ENCODE measurements around the gene CHRNE.
A peak's percentile ranks its signal among the peaks of the same experiment; 100 is the strongest.

Gene CHRNE

DNA sequence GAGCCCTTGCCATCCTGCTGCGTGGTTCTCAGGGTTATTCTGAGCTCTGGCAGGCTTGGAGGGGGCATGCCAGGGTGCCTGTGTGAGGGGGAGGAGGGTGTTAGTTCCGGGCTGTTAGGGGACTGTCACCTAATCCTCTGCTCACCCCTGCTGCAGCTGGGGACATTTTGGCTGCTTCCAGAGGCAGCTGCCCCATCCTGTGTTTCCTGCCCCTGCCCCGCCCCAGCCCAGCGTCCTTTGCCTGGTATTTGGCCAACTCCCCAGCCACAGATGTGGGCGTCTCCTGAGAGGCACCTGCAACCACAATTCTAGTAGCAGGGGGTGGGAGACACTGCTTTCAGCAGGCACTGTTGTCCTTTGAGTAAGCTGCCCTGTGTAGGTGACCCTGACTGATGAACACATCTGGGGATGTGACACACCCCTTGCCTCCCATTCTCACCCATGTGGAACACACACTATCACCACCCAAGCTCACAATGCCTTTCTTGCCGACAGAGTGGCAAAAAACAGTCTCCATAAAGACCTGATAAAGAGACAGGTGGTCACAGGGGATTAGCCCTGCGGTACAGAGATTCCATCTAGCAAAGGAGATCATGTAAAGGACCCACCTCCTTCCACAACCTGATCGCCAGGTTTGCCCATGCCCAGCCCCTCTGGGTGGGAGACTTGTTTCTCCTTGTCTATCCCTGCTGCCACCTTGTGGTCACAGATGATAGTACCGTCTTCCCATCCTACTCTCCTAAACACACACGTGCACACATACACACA, at the start of gene CHRNE:
Gene CHRNE, minus strand, starts transcription at position 48 of the 768 bp plus-strand sequence. Its CDS starts 35 bp downstream, at position 13.
- DNase-seq = peak; percentile 59

GRCh38 chr17:4951486-4951885, 48.6 kb upstream of the CHRNE start:
- DNase-seq = no peak

- no peak for DNase-seq
Observed at GRCh38 chr17:4950746-4951204, 47.9 kb upstream of the CHRNE start, which contains the start of gene ENO3. Gene ENO3, plus strand, starts transcription at chr17:4951119. Its CDS starts 711 bp downstream, at chr17:4951830.

- no peak for DNase-seq
Observed at GRCh38 chr17:4950075-4950745, 47.3 kb upstream of the CHRNE start.

- DNase-seq = peak; percentile 95
Observed at GRCh38 chr17:4949321-4950074, 46.6 kb upstream of the CHRNE start.

GRCh38 chr17:4948931-4949320, 46.0 kb upstream of the CHRNE start:
- DNase-seq = peak; percentile 93

- DNase-seq = peak; percentile 96
Observed at GRCh38 chr17:4948166-4948930, 45.5 kb upstream of the CHRNE start, which contains the start of gene PFN1. Gene PFN1, minus strand, starts transcription at chr17:4948530. Its CDS starts 136 bp downstream, at chr17:4948394.

DNA sequence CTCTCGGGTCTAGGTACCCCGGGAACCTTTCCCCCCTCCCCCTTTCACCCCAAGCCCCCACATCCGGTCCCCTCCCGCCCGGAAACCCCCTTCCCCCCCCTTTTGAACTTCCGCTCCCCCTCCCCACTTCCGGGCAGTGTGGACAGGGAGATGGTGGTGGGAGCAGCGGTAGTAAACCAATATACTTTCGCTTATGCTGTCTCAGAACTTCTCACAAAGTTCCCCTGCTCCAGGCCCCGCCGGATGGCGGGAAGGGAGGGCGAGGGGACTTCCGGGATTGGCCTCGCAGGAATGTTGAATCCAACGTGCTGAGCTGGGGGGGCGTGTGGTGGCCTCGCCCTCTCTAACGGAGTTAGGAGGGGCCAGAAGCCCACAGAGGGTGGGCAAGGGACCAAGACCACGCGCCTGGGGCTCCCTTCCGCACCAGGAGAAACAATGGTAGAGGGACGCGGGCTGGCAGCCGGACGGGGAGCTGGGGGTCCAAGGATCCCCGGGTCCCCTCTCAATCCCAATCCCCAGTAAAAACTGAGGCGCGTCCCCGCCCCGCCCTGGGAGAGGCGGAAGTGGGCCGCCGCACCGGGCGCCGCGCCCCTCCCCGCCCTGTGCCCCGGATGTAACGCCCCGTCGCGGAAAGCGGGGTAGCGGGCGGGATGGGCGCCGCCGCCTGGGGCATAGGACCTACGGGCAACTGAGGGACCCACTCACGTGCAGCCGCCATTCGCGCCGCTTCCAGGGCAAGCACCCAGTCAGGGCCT, 44.7 kb upstream of the CHRNE start:
- peak; percentile 76 for DNase-seq

GRCh38 chr17:4947010-4947410, 44.1 kb upstream of the CHRNE start:
- DNase-seq = peak; percentile 40

DNA sequence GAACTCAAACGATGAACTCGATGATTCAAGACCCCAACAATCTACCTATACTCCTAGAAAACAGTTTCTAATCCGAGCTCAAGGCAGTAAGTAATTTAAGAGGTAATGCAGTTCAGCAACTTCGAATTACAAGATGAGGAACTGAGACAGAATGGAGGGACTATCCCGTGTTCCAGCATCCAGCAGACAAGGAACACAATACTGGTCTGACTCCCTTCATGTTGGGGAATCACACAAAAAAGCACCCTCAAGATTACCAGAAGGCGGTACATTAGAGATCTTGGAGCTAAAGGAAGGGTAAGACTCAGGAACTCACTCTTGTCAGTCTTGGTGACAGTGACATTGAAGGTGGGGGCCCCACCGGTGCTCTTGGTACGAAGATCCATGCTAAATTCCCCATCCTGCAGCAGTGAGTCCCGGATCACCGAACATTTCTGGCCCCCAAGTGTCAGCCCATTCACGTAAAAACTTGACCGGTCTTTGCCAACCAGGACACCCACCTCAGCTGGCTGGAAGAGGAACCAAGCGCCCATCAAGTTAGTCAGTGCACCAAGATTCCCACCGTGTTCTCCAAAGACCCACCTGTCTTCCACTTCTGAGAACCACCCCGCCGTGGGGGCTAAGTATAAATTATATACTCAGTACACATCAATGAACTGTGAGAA, 43.5 kb upstream of the CHRNE start:
- DNase-seq = peak; percentile 68

DNA sequence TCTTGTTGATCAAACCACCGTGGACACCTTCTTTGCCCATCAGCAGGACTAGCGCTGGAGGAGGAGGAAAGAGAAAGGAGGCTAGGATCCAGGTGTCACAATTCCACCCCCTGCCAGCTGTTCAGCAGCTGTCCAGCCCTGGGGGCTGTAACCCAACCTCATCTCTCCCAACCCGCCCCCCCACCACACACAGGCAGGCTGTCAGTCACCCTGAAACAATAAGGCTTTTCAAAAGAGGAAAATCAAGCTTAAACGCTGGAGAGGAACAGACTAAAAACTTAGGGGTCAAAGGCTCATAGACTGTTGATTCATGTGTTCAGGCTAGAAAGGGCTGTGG, 43.0 kb upstream of the CHRNE start:
- peak; percentile 10 for DNase-seq

DNA sequence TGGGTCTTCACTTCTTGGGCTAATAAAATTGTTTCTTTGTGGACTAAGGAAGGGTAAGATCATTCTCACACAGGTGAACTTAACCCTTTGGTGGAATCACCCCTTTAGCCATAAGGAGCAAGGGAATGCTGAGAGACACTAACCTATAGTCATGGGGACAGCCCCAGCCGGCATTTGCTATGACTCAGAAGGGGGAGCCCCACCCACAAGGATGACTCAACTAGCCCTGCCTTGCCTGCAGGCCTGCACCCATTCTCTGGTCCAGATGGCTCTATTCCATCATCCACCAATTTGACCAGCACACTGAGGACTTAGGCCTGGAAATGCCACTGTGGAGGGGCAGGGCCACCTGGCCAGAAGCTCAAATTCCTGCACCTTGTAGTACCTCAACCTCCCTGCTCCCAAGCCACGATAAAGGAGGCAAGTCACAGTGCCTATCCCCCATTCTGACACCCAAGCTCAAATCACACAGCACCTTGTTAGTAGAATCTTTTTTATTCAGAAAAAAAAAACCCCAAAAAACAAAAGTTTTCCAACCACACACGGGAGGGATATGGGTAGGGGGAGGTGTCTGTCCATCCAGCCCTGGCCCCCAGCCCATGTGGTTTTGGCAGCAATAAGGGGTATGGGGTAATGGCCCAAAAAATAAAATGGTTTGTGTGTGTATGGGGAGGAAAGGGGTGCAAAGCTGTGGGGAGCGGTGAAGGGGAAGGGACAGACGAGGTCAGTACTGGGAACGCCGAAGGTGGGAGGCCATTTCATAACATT, 42.5 kb upstream of the CHRNE start:
- peak; percentile 93 for DNase-seq

GRCh38 chr17:4944554-4945175, 41.8 kb upstream of the CHRNE start:
- no peak for DNase-seq

DNA sequence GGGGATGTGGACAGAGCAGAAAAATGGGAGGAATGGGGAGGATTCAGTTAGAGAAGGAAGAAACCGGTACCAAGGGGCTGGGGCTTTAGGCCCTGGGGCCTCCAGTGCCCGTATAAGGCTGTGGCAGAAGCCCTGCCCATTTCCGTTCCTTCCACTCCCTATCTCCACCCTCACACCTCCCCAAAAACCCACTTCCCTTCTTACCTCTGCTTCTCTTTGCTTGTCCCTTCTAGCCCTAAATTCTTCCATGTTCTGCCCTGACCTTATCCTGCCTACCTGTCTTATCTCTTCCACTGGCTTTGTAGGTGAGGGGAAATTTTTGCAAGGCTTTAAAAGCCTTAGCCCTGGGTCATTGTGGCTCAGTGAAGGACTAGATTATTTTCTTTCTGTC, 41.3 kb upstream of the CHRNE start:
- DNase-seq = no peak

- DNase-seq = no peak
Observed at GRCh38 chr17:4942760-4943508, 40.0 kb upstream of the CHRNE start.

- DNase-seq = no peak
Observed at GRCh38 chr17:4941319-4941610, 38.4 kb upstream of the CHRNE start.

DNA sequence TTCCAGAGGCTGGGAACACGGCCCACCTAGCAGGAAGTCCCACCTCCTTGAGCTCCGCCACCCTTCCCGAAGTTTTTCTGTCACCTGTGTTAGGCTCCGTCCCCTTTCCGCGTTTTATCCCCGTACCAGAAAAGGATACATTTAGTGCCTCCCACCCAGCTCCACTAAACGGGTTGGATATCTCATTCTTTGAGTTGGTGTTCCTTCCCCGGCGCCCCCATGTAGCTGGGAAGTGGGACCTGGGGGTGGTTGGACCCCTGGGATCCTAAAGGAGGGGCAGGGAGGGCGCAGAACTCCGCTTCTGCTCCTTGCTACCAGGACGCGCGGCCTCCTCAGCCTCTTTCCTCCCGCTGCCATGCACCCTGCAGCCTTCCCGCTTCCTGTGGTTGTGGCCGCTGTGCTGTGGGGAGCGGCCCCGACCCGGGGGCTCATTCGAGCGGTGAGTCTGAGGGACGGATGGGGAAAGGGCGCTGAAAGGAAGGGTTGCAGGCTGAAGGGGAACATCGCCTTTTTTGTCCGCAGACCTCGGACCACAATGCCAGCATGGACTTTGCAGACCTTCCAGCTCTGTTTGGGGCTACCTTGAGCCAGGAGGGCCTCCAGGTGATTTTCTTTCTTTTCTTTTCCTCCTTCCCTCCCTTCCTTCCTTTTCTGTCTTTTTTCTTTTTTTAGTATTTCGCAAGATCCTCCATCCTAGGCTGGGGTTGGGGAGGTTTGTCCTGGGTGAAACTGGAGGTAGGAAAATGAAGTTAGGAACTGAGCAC, 37.8 kb upstream of the CHRNE start:
- DNase-seq = no peak

DNA sequence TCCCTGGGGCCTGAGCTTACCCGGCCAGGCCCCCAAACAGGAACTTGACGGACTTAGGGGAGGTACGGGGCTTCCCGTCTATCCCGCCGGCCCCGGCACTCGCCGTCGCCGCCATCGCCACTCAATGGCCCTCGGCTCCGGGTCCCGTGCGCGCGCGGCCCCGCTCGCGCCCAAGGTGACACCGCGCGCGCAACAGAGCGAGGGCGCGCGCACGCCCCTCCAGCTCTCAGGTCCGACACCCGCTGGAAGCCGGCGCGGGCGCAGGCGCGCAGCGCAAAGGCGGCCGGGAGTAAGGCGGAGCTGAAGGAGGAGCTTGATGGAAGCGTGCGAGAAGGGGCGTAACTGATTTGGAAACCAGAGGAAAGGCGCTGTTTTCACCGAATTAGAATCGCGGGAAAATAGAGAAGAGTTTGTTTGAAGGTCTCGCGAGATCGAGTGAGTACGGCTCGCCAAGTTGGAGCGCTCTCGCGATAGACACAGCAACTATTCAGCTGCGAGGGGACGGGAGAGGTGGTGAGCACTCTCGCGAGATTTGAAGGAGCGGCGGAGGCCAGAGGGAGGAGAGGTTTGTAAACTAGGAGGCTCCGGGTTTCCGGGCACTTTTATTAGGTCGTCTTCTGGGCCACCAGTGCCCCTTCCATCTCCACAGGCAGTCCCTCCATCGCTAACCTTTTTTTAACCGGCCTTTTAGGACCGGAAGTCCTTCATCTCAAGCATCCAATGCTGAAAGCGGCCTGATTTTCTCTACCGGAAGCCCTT, 37.1 kb upstream of the CHRNE start, which contains the start of the genes RNF167 and SLC25A11:
Gene RNF167, plus strand, starts transcription at position 473 of the 759 bp plus-strand sequence. CDS start 642 bp downstream, outside the sequence.
Gene SLC25A11, minus strand, starts transcription at position 251 of the 759 bp plus-strand sequence. Its CDS starts 136 bp downstream, at position 115.
- peak; percentile 100 for DNase-seq
